ENCODE measurements around the gene GOLGB1. TPM values are rescaled to one million over a fixed set of nuclear protein-coding genes. Genes with fewer than 3 reads are reported as not detected.

The GOLGB1 gene
- total and polyA plus RNA-seq, 2 donors (not counting 3 experiments of a cell fraction or from before 2014, with no cell fraction given): 7.4 to 42.7 TPM

- H3K4me3 ChIP-seq (replicated peaks in 1 of 3; ENCODE audit: insufficient read depth in 1 of 3, low read depth in 1 of 3, low read length in 3 of 3): no peak overlapping the region
- BruUV-seq (replicated peaks): no TSS peak
- no peaks in the 10 kb centered on the region for H3K79me2 ChIP-seq (ENCODE audit: control insufficient read depth, insufficient read depth, low read length)
- dilution Hi-C loops (cut with MboI; ENCODE audit: extremely low pct_ligation_motif_present, low sequenced_read_pairs): no loop called here
- H3K9me3 ChIP-seq (replicated peaks; ENCODE audit: control insufficient read depth, insufficient read depth, low read length): no peaks in the 10 kb centered on the region
- TF ChIP-seq EZH2 (IDR thresholded peaks at IDR 0.05; ENCODE audit: borderline replicate concordance, low read depth, low read length, severe bottlenecking) (no peak), GATA2 (IDR thresholded peaks at IDR 0.05; ENCODE audit: insufficient read depth, insufficient read length, low read depth, low read length) (peak; percentile 10), MAX (IDR thresholded peaks at IDR 0.05; ENCODE audit: insufficient read depth, insufficient read length) (no peak), CTCF (IDR thresholded peaks at IDR 0.05; ENCODE audit: extremely low read depth in 1 of 2, insufficient read depth in 1 of 2, low read depth in 1 of 2, low read length in 2 of 2) (no peak), POLR2A (IDR thresholded peaks at IDR 0.05; ENCODE audit: low read depth, low read length) (no peak)
- ChIA-PET POLR2A (no interaction called here), CTCF (interaction anchor here (1.6 to 2.2 kb wide), 2 partner anchors 14 to 19 kb away, joined by 4 read pairs; no protein-coding TSS in a partner anchor)
- H3K4me1 ChIP-seq (ENCODE audit: control insufficient read depth, extremely low read depth, insufficient read depth, low read length): no peaks in the 10 kb centered on the region
- no peaks in the 10 kb centered on the region for H3K9me1 ChIP-seq (replicated peaks; ENCODE audit: control insufficient read depth, extremely low read depth, insufficient read depth, low read length)
- H3K36me3 ChIP-seq (ENCODE audit: control insufficient read depth in 2 of 2, extremely low read depth in 1 of 2, insufficient read depth in 2 of 2, low read length in 2 of 2): peaks cover 7 to 20% of the 10 kb centered on the region in 2 experiments
- no peak overlapping the region for H3K27ac ChIP-seq (ENCODE audit: insufficient read depth, low read depth, low read length)
- H3K27me3 ChIP-seq (ENCODE audit: control insufficient read depth in 2 of 2, insufficient read depth in 2 of 2, low read length in 2 of 2): no peaks in the 10 kb centered on the region
- H3K4me2 ChIP-seq (ENCODE audit: insufficient read depth, low read length): no peak overlapping the region
- H2AFZ ChIP-seq (ENCODE audit: low read depth, low read length): no peak overlapping the region
- FAIRE-seq (no peak), DNase-seq (ENCODE audit: low read depth, low spot score) (no peak)
- intact Hi-C loops (cut with micrococcal nuclease): no loop called here
- no peak overlapping the region for H3K9ac ChIP-seq (replicated peaks; ENCODE audit: extremely low read depth, insufficient read depth, low read length)
- no peaks in the 10 kb centered on the region for H4K20me1 ChIP-seq (replicated peaks; ENCODE audit: control insufficient read depth, extremely low read depth, insufficient read depth, low read length)
Observed at GRCh38 chr3:121677141-121677540, 72.4 kb downstream of the GOLGB1 start.

GRCh38 chr3:121670676-121671075 lies 78.9 kb downstream of the GOLGB1 start:
- no peaks in the 10 kb centered on the region for H3K79me2 ChIP-seq (ENCODE audit: control insufficient read depth, insufficient read depth, low read length)
- dilution Hi-C loops (cut with MboI; ENCODE audit: extremely low pct_ligation_motif_present, low sequenced_read_pairs): no loop called here
- no peaks in the 10 kb centered on the region for H4K20me1 ChIP-seq (replicated peaks; ENCODE audit: control insufficient read depth, extremely low read depth, insufficient read depth, low read length)
- BruUV-seq (replicated peaks): no TSS peak
- no peak overlapping the region for H3K4me3 ChIP-seq (replicated peaks in 1 of 3; ENCODE audit: insufficient read depth in 1 of 3, low read depth in 1 of 3, low read length in 3 of 3)
- H3K9me3 ChIP-seq (replicated peaks; ENCODE audit: control insufficient read depth, insufficient read depth, low read length): no peaks in the 10 kb centered on the region
- no peak for FAIRE-seq
- intact Hi-C loops (cut with micrococcal nuclease): no loop called here
- no peaks in the 10 kb centered on the region for H3K27me3 ChIP-seq (ENCODE audit: control insufficient read depth in 2 of 2, insufficient read depth in 2 of 2, low read length in 2 of 2)
- no peaks in the 10 kb centered on the region for H3K4me1 ChIP-seq (ENCODE audit: control insufficient read depth, extremely low read depth, insufficient read depth, low read length)
- no peak overlapping the region for H2AFZ ChIP-seq (ENCODE audit: low read depth, low read length)
- POLR2A ChIA-PET: interaction anchor here (0.6 kb wide), 1 partner anchor 8 kb away, joined by 6 read pairs; no protein-coding TSS in a partner anchor
- TF ChIP-seq GATA2 (IDR thresholded peaks at IDR 0.05; ENCODE audit: insufficient read depth, insufficient read length, low read depth, low read length): no peak
- no peak for DNase-seq (ENCODE audit: low read depth, low spot score)
- no peaks in the 10 kb centered on the region for H3K9me1 ChIP-seq (replicated peaks; ENCODE audit: control insufficient read depth, extremely low read depth, insufficient read depth, low read length)
- peaks cover 13 to 19% of the 10 kb centered on the region in 2 experiments for H3K36me3 ChIP-seq (ENCODE audit: control insufficient read depth in 2 of 2, extremely low read depth in 1 of 2, insufficient read depth in 2 of 2, low read length in 2 of 2)
- CTCF ChIA-PET: interaction anchor here (1.2 to 1.4 kb wide), 2 partner anchors 10 to 11 kb away, joined by 4 to 5 read pairs; partner anchors contain the start of gene HCLS1
- H3K9ac ChIP-seq (replicated peaks; ENCODE audit: extremely low read depth, insufficient read depth, low read length): no peak overlapping the region
- H3K27ac ChIP-seq (ENCODE audit: insufficient read depth, low read depth, low read length): no peak overlapping the region
- no peak overlapping the region for H3K4me2 ChIP-seq (ENCODE audit: insufficient read depth, low read length)
